Esophagus squamous epithelium (tissue), 4 donors: ENCODE results near the gene LPO.

ENCODE experiments used
- CTCF ChIP-seq, 6 experiments: fragments of 450-650 bp in 4 of 6; fragments of 200-600 bp in 2 of 6; sonication (generic) in 2 of 6; IDR thresholded peaks; one replicate each; pipeline ENCODE4 v1.5.1; 2016 to 2019; ENCODE audit warnings: antibody characterized with exemption in 6 of 6, mild to moderate bottlenecking in 4 of 6, moderate library complexity in 4 of 6
- POLR2A ChIP-seq, 4 donors: fragments of 450-650 bp; IDR thresholded peaks; one replicate each; pipeline ENCODE4 v1.6.1; 2017; ENCODE audit warnings: antibody characterized with exemption in 4 of 4, mild to moderate bottlenecking in 4 of 4, moderate library complexity in 3 of 4

DNA sequence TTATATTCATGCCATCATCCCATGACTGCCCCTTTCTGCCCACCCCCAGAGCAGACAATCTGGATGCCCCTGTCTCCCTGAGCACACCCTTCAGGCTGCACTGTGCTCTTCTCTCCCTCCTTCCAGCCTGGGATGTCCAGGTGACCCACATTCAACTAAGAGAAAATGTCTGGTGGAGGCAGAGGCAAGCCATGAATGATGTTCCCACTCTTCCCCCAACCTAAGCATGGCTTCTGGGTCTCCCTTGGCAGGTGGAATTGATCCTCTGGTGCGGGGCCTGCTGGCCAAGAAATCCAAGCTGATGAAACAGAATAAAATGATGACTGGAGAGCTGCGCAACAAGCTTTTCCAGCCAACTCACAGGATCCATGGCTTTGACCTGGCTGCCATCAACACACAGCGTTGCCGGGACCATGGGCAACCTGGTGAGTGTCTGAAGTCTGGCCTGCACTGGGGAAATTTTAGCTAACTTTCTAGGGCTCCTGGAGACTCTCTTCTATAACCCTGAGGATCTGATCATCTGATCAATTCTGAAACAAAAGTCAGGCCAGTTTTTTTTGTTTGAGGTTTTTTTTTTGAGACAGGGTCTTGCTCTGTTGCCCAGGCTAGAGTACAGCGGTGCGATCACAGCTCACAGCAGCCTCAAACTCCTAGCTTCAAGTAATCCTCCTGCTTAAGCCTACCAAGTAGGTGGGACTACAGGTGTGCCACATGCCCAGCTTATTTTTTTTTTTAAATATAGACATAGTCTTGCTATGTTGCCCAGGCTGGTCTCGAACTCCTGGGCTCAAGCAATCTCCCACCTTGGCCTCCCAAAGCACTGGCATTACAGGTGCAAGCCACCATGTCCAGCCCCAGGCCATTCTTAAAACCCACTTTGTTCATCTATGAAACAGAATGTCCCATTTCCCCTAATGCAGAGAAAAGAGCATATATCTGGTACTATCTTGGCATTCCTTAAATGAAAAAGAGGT is 27.8 kb downstream of the LPO start:
- TF ChIP-seq CTCF (IDR thresholded peaks at IDR 0.05), result no peak
- TF ChIP-seq POLR2A (IDR thresholded peaks at IDR 0.05), result no peak
